ENCODE results near the gene SETD2. TPM values are rescaled to one million over a fixed set of nuclear protein-coding genes. Genes with fewer than 3 reads are reported as not detected.

Gene SETD2
- total and polyA plus RNA-seq, 2 of the 8 experiments (the other 6 are each of a cell fraction or from before 2014, with no cell fraction given), result 15.7 to 46.3 TPM

- H3K23me2 ChIP-seq (ENCODE audit: low read depth, low read length), result peaks cover 3% of the 10 kb centered on the region; the same call in 1 of the 2 replicates
- H3K79me2 ChIP-seq (ENCODE audit: control insufficient read depth in 1 of 2, insufficient read depth in 2 of 2, low read length in 2 of 2), result no peaks in the 10 kb centered on the region
- no peak overlapping the region for H3K4me3 ChIP-seq (ENCODE audit: extremely low read depth in 1 of 4, insufficient read depth in 2 of 4, low read depth in 3 of 4, low read length in 4 of 4)
- no peak overlapping the region for H3K56ac ChIP-seq (replicated peaks; ENCODE audit: insufficient read length, low read depth, low read length)
- ChIA-PET POLR2A (ENCODE audit: partially characterized antibody) (interaction anchor here (0.7 to 1.6 kb wide), 5 partner anchors 14 to 374 kb away, joined by 3 to 4 read pairs (median 3); partner anchors contain the start of genes CCDC12 and PTPN23), CTCF (ENCODE audit: partially characterized antibody) (interaction anchor here (0.7 to 14.2 kb wide), 6 partner anchors 8 to 378 kb away, joined by 3 to 130 read pairs (median 4); partner anchors contain the start of genes CCDC12 and NBEAL2)
- no peak overlapping the region for H3K27ac ChIP-seq (ENCODE audit: low read depth, low read length)
- WGBS, 2 experiments (ENCODE audit: extremely low coverage in 1 of 2, insufficient coverage in 1 of 2, insufficient read length in 1 of 2, insufficient replicate concordance in 2 of 2, low coverage in 1 of 2, low lambda C conversion rate in 2 of 2, missing lambda C conversion rate in 1 of 2), result 90% methylated on average over 9 of the region's 9 CpGs; no CpG with 5 or more reads in 1 of the 2 experiments
- no peak overlapping the region for H3K4me2 ChIP-seq (ENCODE audit: insufficient read depth in 1 of 2, low read depth in 2 of 2, low read length in 2 of 2)
- no peaks in the 10 kb centered on the region for H3K9me3 ChIP-seq (ENCODE audit: insufficient read depth in 2 of 2, low read depth in 1 of 2, low read length in 1 of 2)
- H3K4me1 ChIP-seq (replicated peaks in 1 of 4; ENCODE audit: control insufficient read depth in 3 of 4, insufficient read depth in 4 of 4, low read length in 3 of 4), result peaks cover 0 to 9% (median 5%) of the 10 kb centered on the region in 4 experiments; a peak in 5 of 7 replicates
- H2BK20ac ChIP-seq (ENCODE audit: low read length), result no peak overlapping the region
- no peak overlapping the region; the same call in 1 of the 2 replicates for H2BK5ac ChIP-seq (ENCODE audit: low read depth, low read length)
- H3K14ac ChIP-seq (ENCODE audit: insufficient read length), result no peak overlapping the region
- no peak overlapping the region for H4K5ac ChIP-seq (ENCODE audit: insufficient read length, low read depth, low read length)
- H3K27me3 ChIP-seq (replicated peaks in 1 of 4; ENCODE audit: control insufficient read depth in 3 of 4, extremely low read depth in 1 of 4, insufficient read depth in 3 of 4, low read length in 3 of 4), result no peaks in the 10 kb centered on the region
- H2AFZ ChIP-seq (ENCODE audit: low read length), result no peak overlapping the region
- H4K91ac ChIP-seq (replicated peaks; ENCODE audit: insufficient read length, low read length), result no peak overlapping the region
- no peak for DNase-seq (ENCODE audit: low read depth in 1 of 2, low spot score in 2 of 2)
- H2BK15ac ChIP-seq (ENCODE audit: low read length), result no peak overlapping the region
- TF ChIP-seq CHD1 (IDR thresholded peaks at IDR 0.05; ENCODE audit: low read depth, low read length), result no peak
- TF ChIP-seq EGR1 (IDR thresholded peaks at IDR 0.05; ENCODE audit: borderline replicate concordance, low read depth, low read length), result no peak
- no peak for TF ChIP-seq SP2 (IDR thresholded peaks at IDR 0.05; ENCODE audit: low read length)
- TF ChIP-seq CTCF (IDR thresholded peaks at IDR 0.05; ENCODE audit: control extremely low read depth in 1 of 3, insufficient read depth in 1 of 3, low read depth in 1 of 3, low read length in 3 of 3), result no peak
- TF ChIP-seq EP300 (IDR thresholded peaks at IDR 0.05; ENCODE audit: borderline replicate concordance in 1 of 2, low read depth in 2 of 2, low read length in 2 of 2), result no peak
- TF ChIP-seq SAP30 (IDR thresholded peaks at IDR 0.05; ENCODE audit: insufficient read depth, insufficient replicate concordance, low read length), result no peak
- no peak for TF ChIP-seq RFX5 (IDR thresholded peaks at IDR 0.05; ENCODE audit: borderline replicate concordance, low read depth, low read length)
- no peak for TF ChIP-seq JUN (IDR thresholded peaks at IDR 0.05; ENCODE audit: low read depth, low read length)
- no peak for TF ChIP-seq TBP (IDR thresholded peaks at IDR 0.05; ENCODE audit: low read depth, low read length)
- TF ChIP-seq POU5F1 (IDR thresholded peaks at IDR 0.05; ENCODE audit: low read depth, low read length), result no peak
- TF ChIP-seq BRCA1 (IDR thresholded peaks at IDR 0.05; ENCODE audit: low read depth, low read length), result no peak
- H3K23ac ChIP-seq (ENCODE audit: insufficient read length), result no peak overlapping the region
- H3K79me1 ChIP-seq (ENCODE audit: low read depth, low read length), result no peaks in the 10 kb centered on the region; the same call in 1 of the 2 replicates
- no peak overlapping the region for H4K8ac ChIP-seq (ENCODE audit: extremely low read depth, insufficient read depth, low read length)
- H3K9ac ChIP-seq (replicated peaks in 1 of 4; ENCODE audit: extremely low read depth in 1 of 4, low read depth in 3 of 4, low read length in 3 of 4), result no peak overlapping the region
- H3K4ac ChIP-seq (replicated peaks; ENCODE audit: insufficient read length, low read depth, low read length), result no peak overlapping the region
- no peak overlapping the region for H3K18ac ChIP-seq (ENCODE audit: extremely low read depth, low read length)
- H4K20me1 ChIP-seq (replicated peaks in 1 of 2; ENCODE audit: control insufficient read depth in 1 of 2, insufficient read depth in 2 of 2, low read length in 2 of 2), result peaks cover 0 to 19% of the 10 kb centered on the region in 2 experiments
- H2BK12ac ChIP-seq (ENCODE audit: low read depth, low read length), result no peak overlapping the region
- H2BK120ac ChIP-seq (replicated peaks; ENCODE audit: low read depth, low read length), result no peak overlapping the region
- FAIRE-seq, result no peak
- no peak overlapping the region for H2AK5ac ChIP-seq (ENCODE audit: low read depth, low read length)
- H3K36me3 ChIP-seq (ENCODE audit: control insufficient read depth in 2 of 4, insufficient read depth in 4 of 4, low read length in 3 of 4), result peaks cover 5 to 27% (median 18%) of the 10 kb centered on the region in 4 experiments; a peak in 7 of 8 replicates
These were observed 157.7 kb downstream of the SETD2 start for GRCh38 chr3:47006145-47006651.

All from H1 (cell line).